ENCODE results near the gene TBC1D9.

TBC1D9 gene

DNA sequence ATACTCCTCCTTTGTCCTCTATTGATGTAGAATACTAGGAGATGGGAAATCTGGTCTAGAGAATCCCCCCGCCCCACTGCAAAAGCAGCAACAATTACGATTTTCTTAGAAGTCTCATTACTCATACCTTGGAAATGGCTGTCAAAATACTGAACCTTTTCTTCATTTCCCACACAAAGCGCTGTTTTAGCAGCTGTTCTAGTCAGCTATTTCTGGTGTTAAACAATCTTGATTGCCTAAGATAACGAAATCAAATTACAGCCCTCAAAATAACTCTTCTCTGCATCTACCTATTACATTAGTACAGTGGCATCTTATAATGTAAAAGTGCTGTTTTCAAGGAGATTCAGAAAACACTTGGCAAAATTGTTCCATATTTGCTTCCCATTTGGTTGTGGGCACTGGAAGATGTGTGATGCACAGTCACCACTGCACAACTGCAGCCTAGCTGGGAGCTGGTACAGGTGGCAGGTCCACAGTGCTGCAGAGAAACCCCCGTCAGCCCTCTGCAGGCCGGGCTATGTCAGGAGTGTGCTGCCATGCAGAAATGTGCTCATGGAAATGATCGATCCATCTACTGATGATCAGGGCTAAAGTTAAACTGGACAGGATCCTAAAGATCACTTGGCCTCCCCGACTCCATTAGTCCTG is 50.4 kb downstream of the TBC1D9 start:
- no peak for DNase-seq (ENCODE audit: low read depth)
- H3K4me3 ChIP-seq (ENCODE audit: low read depth, low read length), result no peak overlapping the region
- TF ChIP-seq, protein P1, sequence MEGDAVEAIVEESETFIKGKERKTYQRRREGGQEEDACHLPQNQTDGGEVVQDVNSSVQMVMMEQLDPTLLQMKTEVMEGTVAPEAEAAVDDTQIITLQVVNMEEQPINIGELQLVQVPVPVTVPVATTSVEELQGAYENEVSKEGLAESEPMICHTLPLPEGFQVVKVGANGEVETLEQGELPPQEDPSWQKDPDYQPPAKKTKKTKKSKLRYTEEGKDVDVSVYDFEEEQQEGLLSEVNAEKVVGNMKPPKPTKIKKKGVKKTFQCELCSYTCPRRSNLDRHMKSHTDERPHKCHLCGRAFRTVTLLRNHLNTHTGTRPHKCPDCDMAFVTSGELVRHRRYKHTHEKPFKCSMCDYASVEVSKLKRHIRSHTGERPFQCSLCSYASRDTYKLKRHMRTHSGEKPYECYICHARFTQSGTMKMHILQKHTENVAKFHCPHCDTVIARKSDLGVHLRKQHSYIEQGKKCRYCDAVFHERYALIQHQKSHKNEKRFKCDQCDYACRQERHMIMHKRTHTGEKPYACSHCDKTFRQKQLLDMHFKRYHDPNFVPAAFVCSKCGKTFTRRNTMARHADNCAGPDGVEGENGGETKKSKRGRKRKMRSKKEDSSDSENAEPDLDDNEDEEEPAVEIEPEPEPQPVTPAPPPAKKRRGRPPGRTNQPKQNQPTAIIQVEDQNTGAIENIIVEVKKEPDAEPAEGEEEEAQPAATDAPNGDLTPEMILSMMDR (IDR thresholded peaks at IDR 0.05; ENCODE audit: control insufficient read depth, extremely low read depth, insufficient read depth), result no peak

DNA sequence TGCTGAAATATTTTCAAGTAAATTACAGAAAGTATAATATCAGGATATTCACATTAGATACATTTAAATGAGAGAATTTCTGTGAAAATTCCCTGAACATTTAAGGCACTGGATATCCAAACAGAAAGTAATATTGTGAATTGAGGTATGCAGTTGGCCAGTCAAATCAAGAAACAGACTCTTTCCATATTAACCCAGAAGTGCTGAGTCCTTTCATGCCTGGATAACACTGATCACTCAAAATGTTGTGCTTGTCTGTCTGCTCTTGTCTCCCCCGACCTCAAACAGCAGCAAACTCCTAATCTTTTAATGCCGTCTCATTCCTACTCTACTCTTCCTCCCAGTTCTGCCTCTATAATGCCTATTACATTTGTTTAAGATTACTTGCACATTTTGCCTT is 51.2 kb downstream of the TBC1D9 start:
- TF ChIP-seq, protein P1 (IDR thresholded peaks at IDR 0.05; ENCODE audit: control insufficient read depth, extremely low read depth, insufficient read depth), result no peak
- H3K4me3 ChIP-seq (ENCODE audit: low read depth, low read length), result no peak overlapping the region
- DNase-seq (ENCODE audit: low read depth), result no peak

- TF ChIP-seq, protein P1 (IDR thresholded peaks at IDR 0.05; ENCODE audit: control insufficient read depth, extremely low read depth, insufficient read depth), result no peak
- H3K4me3 ChIP-seq (ENCODE audit: low read depth, low read length), result no peak overlapping the region
- DNase-seq (ENCODE audit: low read depth), result no peak
Measured at GRCh38 chr4:140704392-140704960, 51.7 kb downstream of the TBC1D9 start.

- TF ChIP-seq, protein P1 (IDR thresholded peaks at IDR 0.05; ENCODE audit: control insufficient read depth, extremely low read depth, insufficient read depth), result no peak
- DNase-seq (ENCODE audit: low read depth), result no peak
- H3K4me3 ChIP-seq (ENCODE audit: low read depth, low read length), result no peak overlapping the region
Measured at GRCh38 chr4:140703463-140703862, 52.7 kb downstream of the TBC1D9 start.

- no peak overlapping the region for H3K4me3 ChIP-seq (ENCODE audit: low read depth, low read length)
- DNase-seq (ENCODE audit: low read depth), result no peak
- TF ChIP-seq, protein P1 (IDR thresholded peaks at IDR 0.05; ENCODE audit: control insufficient read depth, extremely low read depth, insufficient read depth), result no peak
Measured at GRCh38 chr4:140702096-140702757, 54.0 kb downstream of the TBC1D9 start.

DNA sequence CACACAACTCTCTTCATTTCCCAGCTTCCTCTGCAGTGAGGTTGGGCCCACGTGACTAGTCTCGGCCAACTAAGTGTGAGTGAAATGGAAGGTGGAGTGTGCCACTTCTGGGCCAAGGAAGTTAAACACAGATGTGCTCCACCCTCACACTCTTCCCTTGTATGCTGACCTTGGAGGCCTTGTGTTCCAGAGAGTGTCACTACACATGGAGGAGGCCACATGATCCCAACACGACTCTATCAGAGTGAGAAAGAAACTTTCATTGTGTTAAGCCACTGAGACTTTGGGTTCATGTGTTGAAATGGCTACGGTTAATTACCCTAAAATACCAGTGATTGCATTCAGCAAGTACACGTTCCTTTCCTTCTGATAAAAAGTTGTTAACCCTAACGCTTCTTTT is 55.1 kb downstream of the TBC1D9 start:
- TF ChIP-seq, protein P1 (IDR thresholded peaks at IDR 0.05; ENCODE audit: control insufficient read depth, extremely low read depth, insufficient read depth), result no peak
- H3K4me3 ChIP-seq (ENCODE audit: low read depth, low read length), result no peak overlapping the region
- DNase-seq (ENCODE audit: low read depth), result no peak

Data from LNCaP clone FGC (cell line).